GM19455 (cell line): ENCODE measurements around the gene CFI.

Source experiments
- ATAC-seq: cut with Tn5 transposase; IDR thresholded peaks from one replicate; pipeline ENCODE4 v1.9.1; 2021; ENCODE audit not compliant: unreplicated experiment

Gene CFI

DNA sequence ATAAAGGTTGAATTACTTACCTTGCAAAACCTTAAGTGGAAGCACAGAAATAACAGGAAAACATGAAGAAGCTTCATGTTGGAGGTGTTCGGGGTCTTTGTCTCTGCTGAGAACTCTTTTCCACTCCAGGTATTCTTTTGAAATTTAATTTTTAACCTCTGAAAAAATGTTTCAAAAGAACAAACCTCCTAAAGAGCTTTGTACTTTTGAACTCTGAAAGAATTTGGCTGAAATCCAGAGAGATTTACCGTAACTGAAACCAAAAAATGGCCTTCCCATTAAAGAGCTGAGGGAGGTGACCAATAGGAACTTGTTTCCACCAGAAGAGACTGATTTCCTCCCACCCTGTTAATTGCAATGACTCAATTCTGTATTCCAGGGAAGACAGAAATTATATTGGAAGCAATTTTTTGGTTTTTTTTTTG, at the start of gene CFI:
TSS of gene CFI (minus strand) at position 105 of the 425 bp plus-strand sequence. CDS start at position 77, 28 bp downstream.
- ATAC-seq: no peak

GRCh38 chr4:109850601-109851000, 48.8 kb upstream of the CFI start:
- no peak for ATAC-seq

GRCh38 chr4:109848501-109848900, 46.7 kb upstream of the CFI start:
- ATAC-seq: no peak

DNA sequence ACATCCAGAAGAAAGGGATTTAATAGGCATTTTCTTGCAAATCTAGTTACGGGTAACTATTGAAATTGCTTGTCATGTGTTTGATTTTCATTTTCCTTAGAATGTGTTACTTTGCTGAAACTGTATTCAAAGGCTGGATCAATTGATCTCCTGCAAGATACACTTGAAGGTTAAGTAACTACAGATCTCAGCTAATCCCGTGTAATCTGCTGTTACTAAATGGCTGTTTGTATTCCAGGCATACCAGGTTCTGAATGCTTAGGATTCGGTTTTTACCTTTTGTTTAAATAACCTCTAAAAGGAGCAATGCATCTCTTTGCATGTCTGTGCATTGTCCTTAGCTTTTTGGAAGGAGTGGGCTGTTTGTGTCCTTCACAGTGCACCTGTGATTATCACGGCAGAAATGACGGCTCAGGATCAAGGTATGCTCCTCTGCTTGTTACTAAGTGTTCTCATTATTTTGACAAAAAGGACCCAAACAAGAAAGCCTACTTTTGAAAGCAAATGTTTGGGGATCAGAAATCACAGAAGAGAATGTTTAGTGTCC, 46.2 kb upstream of the CFI start, which contains the start of gene LRIT3:
TSS of gene LRIT3 (plus strand) at position 212 of the 547 bp plus-strand sequence. CDS start at position 307, 95 bp downstream.
- ATAC-seq: no peak

GRCh38 chr4:109846395-109847098, 44.7 kb upstream of the CFI start:
- ATAC-seq: no peak

GRCh38 chr4:109836985-109837384, 35.2 kb upstream of the CFI start:
- no peak for ATAC-seq

GRCh38 chr4:109833756-109834155, 32.0 kb upstream of the CFI start:
- ATAC-seq: no peak

GRCh38 chr4:109827672-109828071, 25.9 kb upstream of the CFI start, which contains the start of gene RRH:
RRH (plus strand) TSS chr4:109827972; CDS start chr4:109828028, 56 bp downstream.
- no peak for ATAC-seq

DNA sequence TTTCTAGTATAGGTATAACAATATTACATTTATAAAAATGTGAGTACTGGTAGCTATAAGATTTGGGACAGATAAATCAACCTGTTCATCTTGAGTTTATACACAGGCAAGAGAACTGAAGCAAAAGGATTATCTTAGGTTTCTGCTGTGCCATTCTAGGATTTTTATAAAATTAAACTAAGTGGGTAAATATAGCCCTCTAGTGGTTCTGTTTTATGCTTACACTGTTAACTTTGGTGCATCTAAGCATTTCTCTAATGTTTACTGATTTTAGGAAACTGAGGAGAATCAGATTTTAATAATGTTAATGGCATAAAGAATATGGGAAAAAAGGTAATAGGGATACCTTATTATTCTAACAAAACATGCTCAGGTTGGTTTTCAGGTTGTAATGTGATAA, 24.9 kb upstream of the CFI start:
- ATAC-seq: no peak

- ATAC-seq: no peak
Observed at GRCh38 chr4:109821185-109821584, 19.4 kb upstream of the CFI start.

DNA sequence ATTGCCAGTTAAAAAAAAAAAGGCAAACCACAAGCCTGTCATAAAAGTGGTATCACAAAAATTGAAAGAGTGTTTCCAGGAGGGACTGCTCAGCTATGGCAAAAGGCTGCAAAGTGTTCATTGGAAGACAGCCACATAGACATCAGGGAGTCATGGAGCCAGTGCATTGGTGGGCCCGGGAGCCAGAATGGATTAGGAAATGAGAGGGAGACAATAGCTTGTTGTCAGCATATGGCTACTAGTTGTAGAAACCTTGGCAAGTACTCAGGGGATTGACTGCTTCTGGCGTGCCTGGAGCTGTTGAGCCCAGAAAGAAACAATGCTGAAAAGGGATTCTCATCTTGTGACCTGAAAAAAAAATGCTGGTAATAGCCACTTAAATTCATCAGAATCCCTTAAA, 18.8 kb upstream of the CFI start:
- ATAC-seq: no peak

DNA sequence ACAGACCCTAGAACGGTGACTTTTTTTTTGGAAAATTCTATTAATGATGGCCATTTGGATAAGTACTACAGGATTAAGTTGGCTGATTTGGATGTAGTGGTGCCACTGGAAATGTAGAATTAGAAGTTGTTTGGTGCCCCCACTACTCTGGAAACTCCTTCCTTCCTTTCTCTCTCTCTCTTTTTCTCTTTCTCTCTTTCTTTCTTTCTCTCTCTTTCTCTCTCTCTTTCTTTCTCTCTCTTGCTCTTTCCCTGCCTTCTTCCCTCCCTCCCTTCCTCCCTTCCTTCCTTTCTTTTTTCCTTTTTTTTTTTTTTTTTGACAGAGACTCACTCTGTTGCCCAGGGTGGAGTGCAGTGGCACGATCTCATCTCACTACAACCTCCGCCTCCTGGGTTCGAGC, 16.5 kb upstream of the CFI start:
- ATAC-seq: no peak

- ATAC-seq: no peak
Observed at GRCh38 chr4:109816894-109817293, 15.1 kb upstream of the CFI start.

DNA sequence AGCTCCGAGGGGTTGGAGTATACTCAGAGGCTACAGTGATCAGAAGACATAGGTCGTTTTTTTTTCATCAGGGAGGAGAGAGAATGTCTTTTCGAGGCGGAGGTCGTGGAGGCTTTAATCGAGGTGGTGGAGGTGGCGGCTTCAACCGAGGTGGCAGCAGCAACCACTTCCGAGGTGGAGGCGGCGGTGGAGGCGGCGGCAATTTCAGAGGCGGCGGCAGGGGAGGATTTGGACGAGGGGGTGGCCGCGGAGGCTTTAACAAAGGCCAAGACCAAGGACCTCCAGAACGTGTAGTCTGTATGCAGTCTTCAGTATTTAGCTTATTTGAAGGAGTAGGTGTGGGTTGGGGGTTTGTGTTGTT, 14.3 kb upstream of the CFI start:
- no peak for ATAC-seq

- ATAC-seq: peak; percentile 99
Observed at GRCh38 chr4:109815151-109816081, 13.6 kb upstream of the CFI start, which contains the start of gene GAR1. GAR1 (plus strand) TSS chr4:109815762; CDS start chr4:109816165, 403 bp downstream.

DNA sequence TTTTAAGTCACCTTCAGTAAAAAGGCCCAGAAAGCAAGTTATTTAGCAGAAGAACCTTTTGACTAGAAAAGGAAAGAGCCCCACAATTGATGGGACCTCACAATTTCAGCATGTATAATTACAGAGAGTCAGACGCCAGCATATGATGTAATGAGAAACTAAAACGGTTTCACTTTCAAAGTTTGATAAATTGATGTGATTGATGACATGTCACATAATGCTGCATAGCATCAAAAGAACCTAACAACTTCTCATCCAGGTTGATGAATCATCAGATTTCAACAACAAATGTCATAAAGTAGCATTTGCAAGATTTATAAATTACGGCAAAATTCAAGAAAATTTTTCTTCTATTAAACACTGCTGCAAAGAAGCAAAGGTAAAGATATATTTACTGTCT, 9.9 kb upstream of the CFI start:
- no peak for ATAC-seq

GRCh38 chr4:109810552-109811387, 9.0 kb upstream of the CFI start:
- ATAC-seq: no peak

DNA sequence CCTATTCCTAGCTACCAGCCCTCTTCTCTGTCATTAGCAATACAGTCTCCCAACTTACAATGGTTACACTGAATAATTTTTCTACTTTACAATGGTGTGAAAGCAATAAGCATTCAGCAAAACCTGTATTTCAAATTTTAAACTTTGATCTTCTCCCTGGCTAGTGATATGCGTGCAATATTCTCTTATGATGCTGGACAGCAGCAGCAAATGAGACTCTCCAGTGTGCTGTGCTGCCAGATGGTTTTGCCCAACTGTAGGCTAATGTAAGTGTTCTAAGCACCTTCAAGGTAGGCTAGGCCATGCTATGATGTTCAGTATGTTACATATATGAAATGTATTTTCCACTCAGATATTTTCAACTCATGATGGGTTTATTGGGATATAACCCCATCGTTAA, 7.9 kb upstream of the CFI start:
- ATAC-seq: no peak

DNA sequence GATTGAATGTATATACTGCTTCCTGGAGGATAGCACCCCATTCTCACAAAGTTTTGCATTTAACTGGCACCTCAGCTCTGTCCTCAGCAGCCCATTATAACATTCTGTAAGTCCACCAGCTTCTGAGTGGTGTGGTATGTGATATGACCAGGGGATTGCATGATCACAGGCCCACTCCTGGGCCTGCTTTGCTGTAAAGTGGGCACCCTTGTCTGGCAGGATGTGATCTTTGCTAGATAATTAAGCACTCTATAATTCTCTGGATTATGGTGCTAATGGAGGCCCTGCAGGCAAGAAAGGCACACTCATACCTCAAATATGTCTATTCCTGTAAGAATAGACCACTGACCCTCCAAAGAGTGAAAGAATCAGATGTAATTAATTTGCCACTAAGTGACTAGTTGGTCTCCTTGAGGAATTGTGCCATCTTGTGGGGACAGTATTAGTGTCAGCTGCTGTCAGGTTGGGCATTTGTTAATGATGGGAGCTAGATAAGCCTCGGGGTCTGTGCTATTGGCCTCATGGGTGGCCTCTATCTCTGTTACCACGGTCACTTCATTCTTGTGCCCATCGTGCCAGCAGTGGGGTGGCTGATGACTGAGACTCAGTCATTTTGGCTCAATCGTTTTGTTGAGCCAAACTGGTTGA, 2.2 kb upstream of the CFI start:
- peak; percentile 70 for ATAC-seq

GRCh38 chr4:109801099-109801789, 555 bp downstream of the CFI start:
- ATAC-seq: no peak
